ENCODE results near the gene SLC2A3.
"Not testable (repeated sequence)": the region's sequence is repeated elsewhere in the genome, so short reads cannot be mapped to it uniquely, and the experiment has no call there.

Gene SLC2A3

DNA sequence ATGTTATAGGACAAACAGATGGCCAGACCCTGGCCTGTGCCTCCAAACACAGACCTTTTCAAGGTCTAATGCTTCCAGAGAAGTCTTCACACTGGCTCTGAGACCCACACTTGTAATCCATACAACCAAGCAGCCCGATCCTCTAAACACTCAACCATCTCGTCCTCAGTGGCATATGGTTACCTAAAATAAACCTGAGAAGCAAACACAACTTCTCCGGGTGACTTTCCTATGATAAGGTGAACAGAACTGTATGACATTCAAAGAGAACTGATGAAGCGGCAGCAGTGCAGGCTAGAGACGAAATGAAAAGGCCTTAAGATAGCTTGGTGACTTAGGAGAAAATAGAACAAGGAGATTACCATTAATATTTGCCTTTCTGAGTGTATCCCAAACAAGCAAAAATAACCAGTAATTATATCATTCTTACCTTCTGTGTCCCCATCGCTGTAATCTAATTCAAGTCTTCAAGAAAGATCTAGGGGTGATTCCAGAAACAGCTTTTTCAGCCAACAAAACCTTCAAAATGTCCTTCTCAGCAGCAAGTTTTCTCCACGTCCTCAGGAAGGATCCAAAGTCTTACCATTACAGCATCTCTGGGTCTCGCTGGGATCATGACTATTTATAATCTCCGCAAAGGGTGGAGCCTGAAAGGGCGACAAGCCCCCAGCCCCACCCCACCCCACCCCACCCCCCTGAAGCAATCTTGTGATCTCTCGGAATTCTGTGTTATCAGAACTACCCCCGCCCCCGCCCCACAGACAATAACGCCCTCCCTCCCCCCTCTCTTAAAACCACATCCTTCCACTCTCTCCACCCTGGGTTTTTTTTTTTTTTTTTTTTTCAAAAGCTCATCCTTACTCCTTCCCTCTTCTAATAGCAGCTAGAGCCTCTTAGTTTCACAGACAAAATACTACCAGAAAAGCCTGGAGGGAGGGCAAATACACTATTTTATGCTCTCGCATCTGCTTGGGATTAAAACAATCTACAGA, at the start of gene SLC2A3:
Gene SLC2A3, minus strand, starts transcription at position 598 of the 992 bp plus-strand sequence. Its CDS starts 153 bp downstream, at position 445.
- in situ Hi-C loops (cut with HindIII; ENCODE audit: low sequenced_read_pairs) = no loop called here

GRCh38 chr12:7984900-7985299, 48.9 kb upstream of the SLC2A3 start:
- in situ Hi-C loops (cut with HindIII; ENCODE audit: low sequenced_read_pairs) = no loop called here

DNA sequence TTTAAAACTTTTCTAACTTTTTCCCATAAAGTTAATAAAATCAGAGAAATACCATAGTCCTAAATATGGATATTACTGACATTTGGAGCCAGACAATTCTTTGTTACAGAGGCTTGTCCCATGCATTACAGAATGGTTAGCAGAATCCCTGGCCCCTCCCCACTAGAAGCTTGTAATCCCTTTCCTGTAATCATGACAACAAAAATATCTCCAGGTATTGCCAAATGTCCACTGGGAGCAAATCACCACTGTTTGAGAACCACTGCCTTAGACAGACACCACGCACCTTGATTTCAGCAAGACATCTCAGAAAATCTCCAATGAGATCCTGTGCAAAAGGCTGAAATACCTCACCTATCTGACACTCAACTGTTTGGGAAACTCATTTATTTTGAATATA, 47.5 kb upstream of the SLC2A3 start:
- in situ Hi-C loops (cut with HindIII; ENCODE audit: low sequenced_read_pairs) = not testable (repeated sequence)

GRCh38 chr12:7983019-7983418, 47.0 kb upstream of the SLC2A3 start:
- in situ Hi-C loops (cut with HindIII; ENCODE audit: low sequenced_read_pairs) = not testable (repeated sequence)

DNA sequence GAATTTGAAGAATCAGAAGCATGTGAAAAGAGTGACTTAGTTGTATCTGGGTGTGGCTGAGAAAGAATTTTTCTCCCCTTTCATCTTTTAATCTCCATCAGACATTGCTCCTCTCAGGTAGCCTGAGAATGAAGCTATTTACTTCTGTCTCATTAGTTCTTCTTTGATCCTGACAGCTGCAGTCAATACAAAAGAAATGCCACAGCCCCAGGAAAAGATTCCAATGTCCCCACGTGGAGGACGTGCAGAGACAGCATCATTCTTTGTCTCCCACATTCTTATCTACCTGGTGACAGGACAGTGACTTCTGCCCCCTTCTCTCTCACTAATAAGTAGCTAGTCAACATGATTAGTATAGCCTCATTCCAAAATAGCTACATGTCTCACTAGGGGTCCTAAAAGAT, 46.3 kb upstream of the SLC2A3 start:
- in situ Hi-C loops (cut with HindIII; ENCODE audit: low sequenced_read_pairs) = not testable (repeated sequence)

DNA sequence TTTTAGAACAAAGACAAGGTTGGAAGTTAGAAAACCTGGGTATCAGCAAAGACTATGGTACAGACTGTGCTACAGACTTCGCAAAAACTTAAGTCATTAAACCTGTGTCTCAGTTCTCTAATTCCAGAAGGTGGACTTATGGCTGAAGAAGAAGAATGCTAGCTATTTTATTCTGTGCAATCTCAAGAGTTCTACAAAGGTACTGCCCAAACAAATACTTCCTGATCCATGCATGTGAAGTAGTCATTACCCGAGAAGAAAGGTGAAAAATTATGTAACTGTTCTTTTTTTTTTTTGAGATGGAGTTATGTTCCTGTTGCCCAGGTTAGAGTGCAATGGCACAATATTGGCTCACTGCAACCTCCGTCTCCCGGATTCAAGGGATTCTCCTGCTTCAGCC, 45.5 kb upstream of the SLC2A3 start:
- in situ Hi-C loops (cut with HindIII; ENCODE audit: low sequenced_read_pairs) = no loop called here

DNA sequence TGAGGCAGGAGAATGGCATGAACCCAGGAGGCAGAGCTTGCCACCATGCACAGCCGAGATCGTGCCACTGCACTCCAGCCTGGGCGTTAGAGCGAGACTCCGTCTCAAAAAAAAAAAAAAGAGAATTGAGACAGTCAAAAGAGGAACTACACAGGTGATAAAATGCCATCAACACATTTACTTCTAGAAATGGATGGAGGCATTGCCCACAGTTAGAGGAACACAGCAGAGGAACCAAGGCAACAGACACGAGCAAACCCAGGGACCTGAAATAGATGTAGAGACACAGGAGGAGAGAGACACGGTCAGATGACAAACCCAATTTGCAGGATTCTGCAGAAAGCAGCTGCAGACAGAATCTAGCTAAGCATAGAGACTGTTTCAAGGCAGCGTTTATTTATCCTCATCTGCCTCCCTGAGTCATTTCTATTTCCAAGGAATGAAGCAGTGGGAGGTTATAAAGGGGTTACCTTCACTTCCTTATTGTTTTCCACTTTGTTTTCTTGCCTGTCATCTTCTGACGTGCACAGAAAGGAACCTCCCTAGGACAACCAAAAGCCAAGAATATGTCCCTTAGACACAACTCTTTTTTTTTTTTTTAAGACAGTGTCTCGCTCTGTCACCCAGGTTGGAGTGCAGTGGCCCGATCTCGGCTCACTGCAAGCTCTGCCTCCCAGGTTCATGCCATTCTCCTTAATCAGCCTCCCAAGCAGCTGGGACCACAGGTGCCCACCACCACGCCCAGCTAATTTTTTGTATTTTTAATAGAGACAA, 41.6 kb upstream of the SLC2A3 start:
- in situ Hi-C loops (cut with HindIII; ENCODE audit: low sequenced_read_pairs) = not testable (repeated sequence)

DNA sequence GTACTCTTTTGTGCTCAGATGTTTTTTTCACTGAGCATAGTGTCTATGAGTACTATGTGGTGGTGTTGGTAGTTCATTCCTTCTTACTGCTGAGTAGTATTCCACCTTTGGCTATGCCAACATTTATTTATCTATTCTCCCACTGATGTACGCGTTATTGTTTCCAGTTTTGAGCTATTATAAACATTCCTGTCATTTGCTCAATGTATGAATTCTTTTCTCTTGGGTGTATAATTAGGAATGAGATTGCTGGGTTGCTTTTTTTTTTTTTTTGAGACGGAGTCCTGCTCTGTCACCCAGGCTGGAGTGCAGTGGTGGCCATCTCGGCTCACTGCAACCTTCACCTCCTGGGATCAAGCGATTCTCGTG, 37.5 kb upstream of the SLC2A3 start:
- in situ Hi-C loops (cut with HindIII; ENCODE audit: low sequenced_read_pairs) = no loop called here

- in situ Hi-C loops (cut with HindIII; ENCODE audit: low sequenced_read_pairs) = no loop called here
Measured at GRCh38 chr12:7972734-7973456, 36.9 kb upstream of the SLC2A3 start.

GRCh38 chr12:7972269-7972668, 36.3 kb upstream of the SLC2A3 start:
- in situ Hi-C loops (cut with HindIII; ENCODE audit: low sequenced_read_pairs) = not testable (repeated sequence)

DNA sequence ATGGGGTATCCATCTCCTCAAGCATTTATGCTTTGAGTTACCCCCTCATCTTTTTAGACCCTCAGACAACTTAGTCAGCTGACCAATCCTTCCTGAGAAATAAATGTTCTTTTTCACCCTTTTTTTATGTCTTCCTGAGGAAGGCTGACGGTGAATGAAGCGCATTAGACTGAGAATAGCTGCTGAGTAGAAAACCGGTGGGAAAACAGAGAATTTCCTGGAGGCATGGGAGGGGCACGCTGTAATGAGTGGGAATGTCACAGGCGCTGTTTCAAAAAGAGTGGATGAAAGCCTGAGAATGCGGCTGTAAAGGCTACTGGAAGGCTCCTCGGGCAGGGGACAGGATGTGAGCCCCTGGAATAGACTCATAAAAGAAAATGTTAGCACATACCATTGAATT, 35.8 kb upstream of the SLC2A3 start:
- in situ Hi-C loops (cut with HindIII; ENCODE audit: low sequenced_read_pairs) = not testable (repeated sequence)

DNA sequence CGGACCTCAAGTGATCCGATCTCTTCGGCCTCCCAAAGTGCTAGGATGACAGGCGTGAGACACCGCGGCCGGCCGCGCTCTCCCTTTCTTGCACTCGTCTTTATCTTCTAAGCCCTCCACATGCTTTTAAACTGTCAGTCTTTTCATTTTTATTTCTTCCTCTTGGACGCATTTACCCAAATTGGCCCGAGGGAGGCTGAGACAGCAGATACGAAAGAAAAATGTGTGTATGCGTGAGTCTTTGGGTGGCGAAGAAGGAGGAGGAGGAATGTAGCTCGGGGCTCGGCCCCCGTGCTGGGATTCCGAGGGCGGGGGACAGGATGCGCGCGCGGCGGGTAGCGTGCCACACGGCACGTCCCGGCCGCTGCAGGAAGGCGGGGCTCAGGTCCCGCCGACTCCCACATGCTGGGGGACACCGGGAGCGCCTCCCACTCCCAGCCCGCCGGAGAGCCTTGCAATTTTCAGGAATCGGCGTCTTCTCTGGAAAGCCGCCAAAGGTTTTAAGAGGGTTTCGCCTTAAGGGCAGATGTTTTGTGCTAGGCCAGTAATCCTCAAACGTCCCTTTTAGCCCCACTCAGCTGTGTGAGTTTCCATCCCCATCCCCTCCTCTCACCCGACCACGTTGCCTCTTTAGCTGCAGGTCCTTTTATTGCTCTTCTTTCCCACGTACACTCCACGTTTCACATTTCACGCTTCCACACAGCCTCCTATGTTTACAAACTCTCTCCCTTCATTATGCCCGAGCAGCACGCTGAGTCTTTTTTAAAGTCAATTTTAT, 34.7 kb upstream of the SLC2A3 start:
- in situ Hi-C loops (cut with HindIII; ENCODE audit: low sequenced_read_pairs) = no loop called here

- in situ Hi-C loops (cut with HindIII; ENCODE audit: low sequenced_read_pairs) = no loop called here
Measured at GRCh38 chr12:7966563-7966962, 30.6 kb upstream of the SLC2A3 start.

DNA sequence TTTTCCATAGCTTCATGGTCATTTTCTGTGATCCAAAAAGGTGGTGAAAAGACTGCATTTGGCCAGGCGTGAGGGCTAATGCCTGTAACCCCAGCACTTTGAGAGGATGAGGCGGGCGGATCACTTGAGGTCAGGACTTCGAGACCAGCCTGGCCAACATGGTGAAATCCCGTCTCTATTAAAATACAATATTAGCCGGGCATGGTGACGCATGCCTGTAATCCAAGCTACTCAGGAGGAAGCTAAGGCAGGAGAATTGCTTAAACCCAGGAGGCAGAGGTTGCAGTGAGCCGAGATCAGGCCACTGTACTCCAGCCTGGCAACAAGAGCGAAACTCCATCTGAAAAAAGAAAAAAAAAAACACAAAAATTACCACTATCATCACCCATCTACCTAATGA, 28.7 kb upstream of the SLC2A3 start:
- in situ Hi-C loops (cut with HindIII; ENCODE audit: low sequenced_read_pairs) = not testable (repeated sequence)

DNA sequence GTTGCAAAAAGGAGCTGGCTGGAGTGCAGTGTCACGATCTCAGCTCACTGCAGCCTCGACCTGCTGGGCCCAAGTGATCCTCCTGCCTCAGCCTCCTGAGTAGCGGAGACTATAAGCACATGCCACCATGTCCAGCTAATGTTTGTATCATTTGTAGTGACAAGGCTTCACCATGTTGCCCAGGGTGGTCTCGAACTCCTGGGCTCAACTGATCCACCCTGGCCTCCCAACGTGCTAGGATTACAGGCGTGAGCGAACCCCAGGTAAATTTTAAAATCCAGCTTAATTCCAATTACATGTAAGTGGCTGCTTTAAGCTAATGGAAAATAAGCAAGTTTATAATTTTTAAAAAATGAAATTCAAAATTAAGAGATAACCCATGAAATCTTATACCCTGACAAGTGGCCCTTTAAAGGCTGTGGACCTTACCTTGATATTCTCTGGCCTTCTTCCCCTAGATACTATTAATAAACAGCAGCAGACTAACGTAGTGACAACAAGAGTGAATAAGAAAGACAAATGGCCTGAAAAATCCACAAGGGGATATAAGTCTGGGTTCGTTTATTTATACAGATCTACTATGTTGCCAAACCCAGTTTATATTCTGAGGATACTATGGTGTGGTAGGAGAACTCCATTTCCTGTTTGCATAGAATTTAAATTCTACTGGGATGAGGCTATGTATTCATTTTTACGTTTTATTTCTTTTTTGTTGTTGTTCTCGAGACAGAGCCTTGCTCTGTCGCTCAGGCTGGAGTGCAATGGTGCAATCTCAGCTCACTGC, 25.6 kb upstream of the SLC2A3 start:
- in situ Hi-C loops (cut with HindIII; ENCODE audit: low sequenced_read_pairs) = no loop called here

- in situ Hi-C loops (cut with HindIII; ENCODE audit: low sequenced_read_pairs) = no loop called here
Measured at GRCh38 chr12:7959701-7960121, 23.7 kb upstream of the SLC2A3 start.

- in situ Hi-C loops (cut with HindIII; ENCODE audit: low sequenced_read_pairs) = no loop called here
Measured at GRCh38 chr12:7959278-7959677, 23.3 kb upstream of the SLC2A3 start.

DNA sequence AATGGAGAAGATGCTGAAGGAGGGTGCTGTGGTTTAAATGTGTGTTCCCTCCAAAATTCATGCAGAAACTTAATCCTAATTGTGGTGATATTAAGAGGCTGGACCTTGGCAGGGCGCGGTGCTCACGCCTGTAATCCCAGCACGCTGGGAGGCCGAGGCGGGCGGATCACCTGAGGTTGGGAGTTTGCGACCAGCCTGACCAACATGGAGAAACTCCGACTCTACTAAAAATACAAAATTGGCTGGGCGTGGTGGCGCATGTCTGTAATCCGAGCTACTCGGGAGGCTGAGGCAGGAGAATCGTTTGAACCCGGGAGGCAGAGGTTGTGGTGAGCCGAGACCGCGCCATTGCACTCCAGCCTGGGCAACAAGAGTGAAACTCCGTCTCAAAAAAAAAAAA, 18.9 kb upstream of the SLC2A3 start:
- in situ Hi-C loops (cut with HindIII; ENCODE audit: low sequenced_read_pairs) = not testable (repeated sequence)

- in situ Hi-C loops (cut with HindIII; ENCODE audit: low sequenced_read_pairs) = not testable (repeated sequence)
Measured at GRCh38 chr12:7954418-7954817, 18.4 kb upstream of the SLC2A3 start.

GRCh38 chr12:7953912-7954311, 17.9 kb upstream of the SLC2A3 start:
- in situ Hi-C loops (cut with HindIII; ENCODE audit: low sequenced_read_pairs) = not testable (repeated sequence)

All from DLD1 (cell line).